ENCODE measurements around the gene PPP5C. TPM values are rescaled to one million over a fixed set of nuclear protein-coding genes. Genes with fewer than 3 reads are reported as not detected.
"Not testable (repeated sequence)": the region's sequence is repeated elsewhere in the genome, so short reads cannot be mapped to it uniquely, and the experiment has no call there.

Gene PPP5C
- total RNA-seq, 1 experiment from 2014 or later = 130 TPM

DNA sequence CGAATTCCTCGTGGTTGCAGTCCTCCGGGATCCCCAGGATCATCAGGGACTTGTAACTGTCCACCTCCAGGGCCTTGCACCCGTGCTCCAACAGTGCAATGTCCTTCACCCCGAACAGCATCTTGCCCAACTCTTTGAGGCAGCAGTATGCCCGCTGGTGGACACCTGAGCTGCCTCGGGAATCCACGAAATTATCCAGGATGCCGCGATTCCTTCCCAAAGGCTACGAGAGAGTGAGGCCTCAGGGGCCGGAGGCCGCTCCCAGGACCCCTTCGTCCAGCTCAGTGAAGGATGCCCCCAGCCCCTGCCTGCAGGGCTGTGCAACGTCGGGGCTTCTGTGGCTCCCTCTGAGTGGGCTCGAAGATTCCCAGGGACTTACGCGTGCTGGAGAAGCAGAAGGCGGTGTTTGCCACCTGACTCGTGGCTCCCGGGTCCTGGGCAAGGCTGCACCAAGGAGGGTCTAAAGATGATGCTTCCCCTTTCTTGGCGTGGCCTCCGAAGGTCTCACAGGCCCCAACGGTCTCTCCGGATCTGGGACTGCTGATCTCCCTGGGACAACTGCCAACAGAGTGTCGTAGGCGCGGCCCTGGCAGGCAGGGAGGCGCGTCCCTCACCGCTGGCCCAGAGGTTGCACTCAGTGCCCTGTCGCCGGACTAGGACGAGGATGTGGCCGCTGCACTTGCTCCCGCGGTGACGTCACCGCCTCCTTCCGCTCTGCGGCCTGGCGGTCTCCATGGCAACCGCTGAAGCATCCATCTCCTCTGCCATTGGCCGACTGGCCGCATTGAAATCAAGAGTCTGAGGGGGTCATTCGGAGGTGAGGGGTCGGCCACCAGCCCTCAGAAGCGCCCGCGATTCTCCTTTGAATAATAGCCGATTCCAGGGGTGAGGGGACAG lies 81.6 kb downstream of the PPP5C start, which contains the start of gene PNMA8C:
Gene PNMA8C, minus strand, starts transcription at position 698 of the 897 bp plus-strand sequence. Its CDS starts 577 bp downstream, at position 121.
- peak; percentile 7 for DNase-seq (ENCODE audit: low read depth)

- no peak for DNase-seq (ENCODE audit: low read depth)
Measured at GRCh38 chr19:46429999-46430398, 83.1 kb downstream of the PPP5C start.

- DNase-seq (ENCODE audit: low read depth) = no peak
Measured at GRCh38 chr19:46431824-46432223, 84.9 kb downstream of the PPP5C start.

- not testable (repeated sequence) for DNase-seq (ENCODE audit: low read depth)
Measured at GRCh38 chr19:46433470-46433869, 86.6 kb downstream of the PPP5C start.

GRCh38 chr19:46435009-46435408 lies 88.1 kb downstream of the PPP5C start:
- DNase-seq (ENCODE audit: low read depth) = no peak

GRCh38 chr19:46435689-46436088 lies 88.8 kb downstream of the PPP5C start:
- DNase-seq (ENCODE audit: low read depth) = not testable (repeated sequence)

Small RNA genes within 50 kb of the gene (small RNA-seq; reads per million reads assigned to genes)
- not detected for gene RNU6-924P

Other genes starting within 250 kb of the PPP5C start
- 1.7 and 1.9 TPM in 2 replicates for gene IGFL3, start 222.4 kb upstream of the PPP5C start, total RNA-seq (2014; rRNA removed; shearing (Covaris generic))
- gene IGFL2, start 198.8 kb upstream of the PPP5C start, total RNA-seq (2014; rRNA removed; shearing (Covaris generic)) = not detected in 2 replicates
- not detected in 2 replicates for gene IGFL1, start 117.3 kb upstream of the PPP5C start, total RNA-seq (2014; rRNA removed; shearing (Covaris generic))
- not detected in 2 replicates for gene HIF3A, start 50.0 kb upstream of the PPP5C start, total RNA-seq (2014; rRNA removed; shearing (Covaris generic))
- gene CCDC8, start 66.5 kb downstream of the PPP5C start, total RNA-seq (2014; rRNA removed; shearing (Covaris generic)) = not detected in 2 replicates
- gene PNMA8C, start 81.8 kb downstream of the PPP5C start, total RNA-seq (2014; rRNA removed; shearing (Covaris generic)) = not detected in 2 replicates
- gene PNMA8A, start 124.5 kb downstream of the PPP5C start, total RNA-seq (2014; rRNA removed; shearing (Covaris generic)) = not detected in 2 replicates
- not detected in 2 replicates for gene PNMA8B, start 148.8 kb downstream of the PPP5C start, total RNA-seq (2014; rRNA removed; shearing (Covaris generic))